GM19328 (cell line): ENCODE measurements around the gene CARS1.
"Not testable (repeated sequence)": the region's sequence is repeated elsewhere in the genome, so short reads cannot be mapped to it uniquely, and the experiment has no call there.

ENCODE experiments used
- ATAC-seq: cut with Tn5 transposase; IDR thresholded peaks from one replicate; pipeline ENCODE4 v1.9.1; 2021; ENCODE audit warnings: mild to moderate bottlenecking, moderate library complexity; ENCODE audit not compliant: unreplicated experiment

Gene CARS1

DNA sequence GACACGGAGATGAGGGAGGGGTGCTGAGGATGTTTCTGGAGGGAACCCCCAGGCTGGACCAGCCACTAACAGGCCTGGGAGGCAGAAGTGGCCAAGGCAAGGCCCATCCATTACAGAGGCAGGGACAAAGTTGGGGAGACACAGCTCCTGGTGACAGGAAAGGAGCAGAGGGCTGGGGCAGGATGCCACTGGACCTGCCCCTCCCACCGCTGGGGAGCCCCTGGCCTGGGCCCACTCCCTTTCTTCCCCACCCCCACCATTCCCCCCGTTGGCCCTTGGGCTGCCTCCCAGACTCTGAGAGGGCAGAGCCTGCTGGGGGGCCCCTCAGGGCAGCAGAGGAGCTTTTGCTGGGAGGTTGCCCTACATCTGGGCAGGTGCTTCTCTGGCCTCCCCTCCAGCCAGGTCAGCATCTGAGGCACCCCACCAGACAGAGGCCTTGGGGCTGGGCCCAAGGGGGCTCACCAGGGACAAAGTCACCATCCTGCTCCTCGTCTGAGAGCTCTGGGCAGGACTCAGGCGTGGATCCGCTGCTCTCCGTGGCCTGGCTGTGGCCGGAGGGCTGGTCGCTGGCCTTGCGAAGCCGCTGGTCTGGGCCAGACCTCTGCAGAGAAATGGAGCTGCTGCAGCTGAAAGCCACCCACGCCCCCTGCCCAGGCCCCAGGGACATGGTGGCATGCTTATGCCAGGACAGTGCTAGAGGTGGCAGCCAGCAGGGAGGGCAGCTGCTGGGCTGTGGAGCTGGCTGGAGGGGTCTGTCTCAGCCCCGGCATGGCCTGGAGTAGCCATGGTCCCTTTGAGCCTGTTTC is 33.1 kb upstream of the CARS1 start:
- ATAC-seq, result no peak

DNA sequence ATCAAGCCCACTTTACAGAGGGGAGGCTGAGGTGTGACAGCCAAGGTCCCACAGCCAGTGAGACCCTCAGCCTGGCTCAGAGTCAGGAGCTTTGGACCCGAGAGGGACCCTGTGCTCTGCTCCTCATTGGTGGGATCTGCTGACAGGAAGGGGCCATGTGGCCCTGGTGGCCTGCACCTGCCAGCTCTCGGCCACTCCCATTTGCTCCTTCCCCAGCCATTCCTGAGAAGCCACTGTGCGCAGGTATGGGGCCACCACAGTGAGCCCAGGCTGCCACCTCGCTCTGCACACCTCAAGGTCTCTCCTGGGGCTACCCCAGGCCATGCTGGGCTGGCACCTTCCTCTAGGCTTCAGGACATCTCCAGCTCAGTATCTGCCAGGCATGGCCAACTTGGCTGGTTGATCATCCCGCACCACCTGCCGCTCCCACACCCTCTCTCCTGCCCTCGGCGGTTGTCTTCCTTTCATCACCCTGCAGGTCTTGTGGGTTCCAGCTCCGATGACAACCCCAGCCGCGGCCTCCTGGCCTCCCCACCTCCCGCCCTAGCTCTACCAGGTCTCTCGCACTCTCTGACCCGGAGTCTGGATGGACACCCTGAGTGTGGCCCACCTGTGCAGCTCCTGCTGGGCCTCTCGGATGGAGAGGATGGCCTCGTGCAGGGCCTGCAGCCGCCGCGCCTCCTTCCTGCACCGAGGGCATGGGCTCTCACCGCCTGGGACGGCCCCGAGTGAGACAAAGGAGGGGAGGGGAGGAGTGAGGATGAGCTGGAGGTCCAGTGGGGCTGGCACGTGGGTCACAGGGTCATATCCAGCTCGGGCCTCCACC is 32.2 kb upstream of the CARS1 start:
- no peak for ATAC-seq

DNA sequence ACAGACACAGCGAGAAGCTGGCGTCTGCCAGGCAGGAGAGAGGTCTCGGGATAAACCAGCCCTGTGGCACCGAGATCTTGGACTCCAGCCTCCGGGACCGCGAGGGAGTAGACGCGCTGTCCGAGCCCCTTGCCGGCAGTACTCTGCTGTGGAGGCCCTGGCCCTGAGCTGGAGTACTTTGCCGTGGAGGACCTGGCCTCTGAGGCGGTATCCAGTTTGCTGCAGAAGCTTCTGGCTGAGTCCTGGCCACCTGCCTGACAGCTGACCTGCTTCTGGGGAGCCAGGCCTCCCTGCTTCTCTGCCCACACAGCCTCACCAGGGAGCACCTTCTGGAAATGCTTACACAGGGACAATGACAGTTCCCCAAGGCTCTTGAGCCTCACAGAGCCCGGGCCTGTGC is 31.6 kb upstream of the CARS1 start:
- no peak for ATAC-seq

DNA sequence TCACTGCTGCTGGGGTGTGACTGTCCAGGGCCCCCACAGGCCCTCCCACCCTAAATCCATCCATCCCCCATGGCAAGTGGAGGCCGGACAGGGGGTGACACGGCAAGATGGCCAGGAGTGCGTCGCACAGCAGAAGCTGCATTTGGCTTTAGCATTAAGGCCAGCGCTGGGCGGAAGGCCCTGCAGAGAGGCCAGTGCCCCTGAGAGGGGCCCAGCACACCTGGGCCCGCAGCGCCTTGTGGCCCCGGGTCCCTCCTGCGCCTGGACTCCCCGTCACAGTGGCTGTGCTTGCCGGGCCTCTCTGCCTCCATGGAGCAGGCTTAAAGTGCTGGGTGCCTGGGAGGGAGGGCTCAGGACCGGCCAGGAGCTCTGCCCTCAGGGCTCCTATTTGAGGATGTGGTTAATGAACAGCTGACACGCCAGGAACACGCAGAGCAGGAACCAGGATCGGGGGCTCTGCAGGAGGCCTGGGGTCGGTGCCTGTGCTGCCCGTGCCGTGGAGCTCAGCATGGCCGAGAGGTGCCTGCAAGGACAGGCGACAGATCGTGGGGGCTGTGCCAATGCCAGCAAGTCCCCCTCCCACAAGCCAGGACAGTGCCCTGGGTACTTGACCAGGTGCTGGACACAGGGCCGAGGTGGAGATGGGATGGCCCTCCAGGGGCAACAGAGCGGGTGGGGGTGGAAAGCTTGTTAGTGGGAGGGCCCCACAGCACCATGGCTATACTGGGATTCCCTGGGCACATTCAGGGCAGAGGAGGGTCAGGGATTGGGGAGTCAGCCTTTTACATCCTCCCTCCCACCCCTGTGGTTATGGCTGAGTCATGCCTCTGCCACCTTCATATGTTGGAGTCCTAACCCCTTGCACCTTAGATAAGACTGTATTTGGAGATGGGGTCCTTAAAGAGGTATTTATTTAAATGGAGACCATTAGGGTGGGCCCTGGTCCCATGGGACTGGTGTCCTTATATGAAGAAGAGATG is 30.9 kb upstream of the CARS1 start:
- ATAC-seq, result no peak

DNA sequence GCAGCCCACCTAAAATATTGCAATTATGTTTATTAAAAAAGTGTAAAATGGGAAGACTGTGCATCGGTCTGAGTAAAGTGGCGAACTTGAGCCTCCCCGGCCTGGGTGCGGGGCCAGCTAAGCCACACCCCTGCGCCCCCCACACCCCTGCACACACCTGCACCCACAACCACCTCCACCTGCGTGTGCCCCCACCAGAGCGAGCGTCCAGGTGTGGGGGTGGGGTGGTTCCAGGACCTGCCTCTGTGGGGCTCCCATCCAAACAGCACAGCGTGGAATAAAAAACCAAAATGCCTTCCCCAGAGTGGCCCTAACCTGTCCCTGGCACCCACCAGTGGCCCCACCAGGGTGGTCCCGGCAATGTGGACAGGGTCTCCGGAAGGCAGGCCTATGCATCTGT is 30.1 kb upstream of the CARS1 start:
- no peak for ATAC-seq

DNA sequence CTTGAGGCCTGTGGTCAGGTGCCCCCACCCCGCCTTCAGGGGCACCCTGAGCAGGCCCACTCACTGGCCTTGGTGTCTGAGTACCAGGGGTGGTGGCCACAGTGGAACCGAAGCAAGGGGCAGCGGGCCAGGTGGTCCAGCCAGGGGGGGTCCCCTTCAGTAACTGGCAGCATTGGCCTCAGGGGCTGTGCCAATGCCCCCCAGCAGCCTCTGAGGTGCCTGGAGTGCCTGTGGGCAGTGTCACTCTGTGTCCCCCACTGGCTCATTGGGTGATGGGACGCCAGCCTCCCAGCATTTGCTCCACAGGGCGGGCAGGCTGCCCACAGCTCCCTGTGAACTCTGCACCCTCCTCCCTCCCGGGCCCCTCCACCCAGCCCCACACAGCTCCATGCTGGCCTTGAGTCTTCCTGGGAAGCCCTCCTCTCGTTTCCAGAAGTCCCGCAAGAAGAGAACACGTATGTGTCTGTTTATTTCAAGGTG is 29.5 kb upstream of the CARS1 start:
- ATAC-seq, result no peak

DNA sequence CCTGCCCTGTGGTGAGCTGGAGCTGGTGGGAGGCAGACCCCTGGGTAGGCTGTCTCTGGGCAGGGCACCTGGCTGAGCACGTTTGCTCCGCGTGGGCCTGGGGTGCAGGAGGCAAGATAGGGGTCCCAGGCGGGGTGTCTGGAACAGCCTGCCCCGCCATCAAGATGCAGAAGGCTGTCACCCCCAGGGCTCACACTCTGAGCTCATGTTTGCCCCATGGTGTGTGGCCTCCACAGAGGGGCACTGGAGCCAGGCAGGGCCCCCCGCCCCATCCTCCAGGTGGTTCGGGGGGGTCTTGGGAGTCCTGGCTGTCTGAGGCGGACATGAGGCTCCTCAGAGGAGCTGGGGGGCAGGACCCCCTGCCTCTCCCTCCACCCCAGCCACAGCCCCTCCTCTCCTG is 28.9 kb upstream of the CARS1 start:
- ATAC-seq, result no peak

DNA sequence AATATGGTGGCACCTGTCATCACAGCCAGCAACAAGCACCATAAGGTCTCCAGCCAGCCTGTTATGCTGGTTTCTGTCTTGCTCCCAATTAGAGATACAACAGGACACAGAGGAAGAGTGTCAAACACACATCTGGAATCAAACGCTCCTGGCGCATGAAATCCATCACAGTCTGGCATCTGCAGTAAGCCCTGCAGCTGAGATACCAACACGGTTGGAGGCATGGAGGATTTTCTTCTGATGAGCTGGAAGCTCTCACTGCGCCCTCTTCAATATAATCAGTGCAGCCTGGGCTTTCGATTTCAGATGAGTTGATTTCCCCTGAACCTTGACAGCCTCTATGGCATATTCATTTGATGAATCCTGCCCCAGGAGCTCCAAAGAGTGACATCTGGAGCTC is 27.8 kb upstream of the CARS1 start:
- ATAC-seq, result no peak

DNA sequence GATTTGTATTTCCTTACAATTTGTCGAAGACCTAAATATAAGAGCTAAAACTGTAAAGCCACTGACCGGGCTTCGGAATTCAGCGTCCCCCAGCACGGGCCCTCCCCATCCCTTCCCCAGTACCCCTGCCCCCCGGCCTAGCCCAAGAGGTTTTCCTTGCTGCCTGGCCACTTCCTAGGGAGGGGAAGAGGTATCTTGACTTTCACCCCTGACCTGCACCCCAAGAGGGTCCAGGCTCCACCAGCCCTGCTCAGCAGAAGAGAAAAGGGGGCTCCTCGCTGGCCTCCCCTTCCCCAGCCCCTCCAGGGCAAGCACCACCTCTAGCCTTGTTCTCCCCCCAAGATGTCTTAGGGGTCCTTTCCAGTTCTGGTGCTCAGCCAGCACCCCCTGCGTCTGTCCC is 26.1 kb upstream of the CARS1 start:
- ATAC-seq, result no peak

DNA sequence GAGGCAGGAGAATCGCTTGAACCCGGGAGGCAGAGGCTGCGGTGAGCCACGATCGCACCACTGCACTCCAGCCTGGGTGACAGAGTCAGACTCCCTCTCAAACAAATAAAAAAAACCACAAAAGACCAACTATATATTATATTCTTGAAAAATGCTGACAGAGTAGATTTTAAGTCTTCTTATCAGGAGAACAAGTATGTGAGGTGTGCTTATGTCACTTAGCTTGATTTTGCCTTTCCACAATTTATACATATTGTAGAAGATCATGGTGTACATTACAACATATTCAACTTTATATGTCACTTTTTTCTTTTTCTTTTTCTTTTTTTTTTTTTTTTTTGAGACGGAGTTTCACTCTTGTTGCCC is 24.1 kb upstream of the CARS1 start:
- no peak for ATAC-seq

DNA sequence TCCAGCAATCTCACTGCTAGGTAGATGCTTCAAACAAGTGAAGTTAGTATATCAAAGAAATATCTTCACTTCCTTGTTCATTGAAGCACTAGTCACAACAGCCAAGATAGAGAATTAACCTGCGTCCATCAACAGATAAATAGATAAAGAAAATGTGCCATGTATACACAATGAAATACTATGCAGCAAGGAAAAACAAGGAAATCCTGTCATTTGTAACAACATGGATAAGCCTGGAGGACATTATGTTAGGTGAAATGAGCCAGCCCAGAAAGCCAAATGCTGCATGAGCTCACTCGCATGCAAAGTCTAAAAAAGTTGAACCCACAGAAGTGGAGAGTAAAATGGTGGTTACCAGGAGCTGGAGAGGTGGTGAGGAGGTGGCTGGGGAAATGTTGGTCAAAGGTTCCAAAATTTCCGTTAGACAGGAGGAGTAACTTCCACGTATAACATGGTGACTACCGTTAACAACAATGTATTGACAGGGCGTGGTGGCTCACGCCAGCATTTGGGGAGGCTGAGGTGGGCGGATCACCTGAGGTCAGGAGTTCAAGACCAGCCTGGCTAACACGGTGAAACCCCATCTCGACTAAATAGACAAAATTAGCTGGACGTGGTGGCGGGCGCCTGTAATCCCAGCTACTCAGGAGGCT is 23.6 kb upstream of the CARS1 start:
- no peak for ATAC-seq

DNA sequence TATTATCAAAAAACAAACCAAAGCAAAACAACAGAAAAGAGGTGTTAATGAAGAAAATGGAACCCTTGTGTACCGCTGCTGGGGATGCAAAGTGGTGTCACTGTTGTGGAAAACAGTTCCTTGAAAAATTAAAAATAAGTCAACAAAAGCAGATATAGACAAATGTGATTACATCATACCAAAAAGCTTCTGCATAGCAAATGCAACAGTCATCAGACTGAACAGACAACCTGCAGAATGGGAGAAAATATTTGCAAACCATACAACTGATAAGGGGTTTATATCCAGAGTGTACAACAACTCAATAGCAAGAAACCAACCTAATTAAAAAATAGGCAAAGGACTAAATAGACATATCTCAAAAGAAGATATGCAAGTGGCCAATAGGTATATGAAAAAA is 22.9 kb upstream of the CARS1 start:
- ATAC-seq, result no peak

DNA sequence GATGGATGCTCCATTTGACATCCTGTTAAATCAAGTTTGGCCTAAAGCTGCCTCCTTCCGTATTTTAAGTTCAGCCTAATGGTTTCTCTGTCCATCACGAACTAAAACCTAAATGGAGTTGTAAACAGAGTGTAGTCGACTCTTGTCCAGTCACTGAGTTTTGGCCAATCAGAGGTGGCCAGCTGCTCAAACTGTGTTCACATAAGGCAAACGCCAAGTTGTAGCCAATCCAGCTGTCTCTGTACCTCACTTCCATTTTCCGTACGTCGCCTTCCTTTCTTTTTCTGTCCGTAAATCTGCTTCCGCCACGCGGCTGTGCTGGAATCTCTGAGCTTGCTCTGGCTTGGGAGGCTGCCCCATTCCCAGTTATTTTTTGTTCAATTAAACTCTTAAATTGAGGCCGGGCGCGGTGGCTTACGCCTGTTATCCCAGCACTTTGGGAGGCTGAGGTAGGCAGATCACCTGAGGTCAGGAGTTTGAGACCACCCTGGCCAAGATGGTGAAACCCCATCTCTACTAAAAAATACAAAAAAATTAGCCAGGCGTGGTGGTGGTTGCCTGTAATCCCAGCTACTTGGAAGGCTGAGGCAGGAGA is 20.7 kb upstream of the CARS1 start:
- no peak for ATAC-seq

DNA sequence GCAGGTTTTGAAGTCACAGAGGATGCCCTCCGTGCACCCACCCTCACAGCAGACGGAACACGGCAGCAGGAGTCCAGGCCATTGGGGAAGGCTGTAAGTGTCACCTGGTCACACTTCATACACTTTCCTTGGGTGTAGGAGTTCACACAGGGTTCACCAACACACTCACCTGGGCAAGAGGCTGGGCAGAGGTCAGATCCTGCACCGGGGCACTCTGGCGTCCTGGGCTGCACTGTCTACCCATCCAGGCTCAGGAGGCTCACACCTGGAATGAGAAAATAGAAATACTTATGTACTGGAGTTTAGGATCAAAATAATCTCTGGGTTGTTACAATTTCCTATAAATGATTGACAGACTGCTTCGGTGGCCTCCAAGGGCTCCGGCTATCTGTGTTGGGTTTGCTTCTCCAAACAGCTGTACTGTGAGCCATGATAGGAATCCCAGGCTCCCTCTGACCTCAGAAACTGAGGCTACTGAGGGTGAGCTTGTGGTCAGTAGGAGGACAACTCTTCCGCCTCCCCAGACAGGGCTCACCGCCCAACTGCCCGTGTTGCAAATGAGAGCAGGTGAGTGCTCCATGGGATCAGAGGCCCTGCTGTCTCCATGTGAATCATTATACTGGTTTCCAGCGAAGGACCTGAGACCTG is 20.1 kb upstream of the CARS1 start:
- no peak for ATAC-seq

DNA sequence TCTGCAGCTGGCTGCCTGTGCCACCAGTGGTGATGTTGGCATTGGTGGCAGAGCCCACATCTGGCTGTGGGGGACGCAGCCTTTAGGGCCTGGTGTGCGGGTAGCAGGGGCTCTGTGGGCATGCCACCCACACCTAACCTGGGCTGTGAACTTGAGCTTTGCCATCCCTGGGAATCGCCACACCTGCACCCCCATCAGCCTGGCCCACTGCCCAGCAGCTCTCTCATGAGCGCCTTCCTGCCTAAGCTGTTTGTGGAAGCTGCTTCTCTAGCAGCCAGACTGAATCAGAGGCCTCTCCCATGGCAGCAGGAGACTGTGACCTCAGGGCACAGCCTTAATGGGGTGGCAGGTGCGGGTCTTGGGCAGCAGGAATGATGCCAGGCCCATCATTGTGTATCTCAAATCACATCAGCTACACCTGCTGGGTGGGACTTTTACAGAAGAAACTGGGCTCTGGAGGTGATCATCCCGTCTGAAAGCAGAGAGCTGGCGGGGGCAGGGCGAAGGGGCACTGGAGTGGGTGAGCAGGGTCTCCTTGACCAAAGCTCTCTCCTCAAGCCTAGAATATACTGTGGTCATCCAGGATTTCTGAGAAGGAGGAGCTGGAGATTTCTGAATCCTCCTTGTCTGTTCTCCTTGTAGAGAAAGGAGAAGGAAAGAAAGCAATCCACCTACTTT is 17.8 kb upstream of the CARS1 start:
- ATAC-seq, result no peak

DNA sequence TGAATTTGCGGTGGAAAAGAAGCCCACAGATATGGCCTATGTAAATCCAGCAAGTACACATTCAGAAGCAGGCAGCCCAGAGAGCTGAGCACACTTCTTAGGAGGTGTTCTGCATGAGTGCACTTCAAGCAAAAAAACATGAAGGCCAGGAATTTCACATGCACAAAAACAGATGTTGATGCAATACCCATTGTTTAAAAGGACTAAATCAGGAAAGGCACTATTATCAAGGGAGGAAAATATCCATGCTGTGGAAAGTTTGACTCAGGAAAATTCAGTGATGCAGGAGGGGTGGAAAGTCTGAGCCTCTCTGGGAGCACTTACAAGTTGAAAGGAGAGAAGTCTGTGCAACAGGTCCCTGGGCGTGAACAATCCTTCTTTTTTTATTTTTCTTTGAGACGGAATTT is 15.8 kb upstream of the CARS1 start:
- no peak for ATAC-seq

DNA sequence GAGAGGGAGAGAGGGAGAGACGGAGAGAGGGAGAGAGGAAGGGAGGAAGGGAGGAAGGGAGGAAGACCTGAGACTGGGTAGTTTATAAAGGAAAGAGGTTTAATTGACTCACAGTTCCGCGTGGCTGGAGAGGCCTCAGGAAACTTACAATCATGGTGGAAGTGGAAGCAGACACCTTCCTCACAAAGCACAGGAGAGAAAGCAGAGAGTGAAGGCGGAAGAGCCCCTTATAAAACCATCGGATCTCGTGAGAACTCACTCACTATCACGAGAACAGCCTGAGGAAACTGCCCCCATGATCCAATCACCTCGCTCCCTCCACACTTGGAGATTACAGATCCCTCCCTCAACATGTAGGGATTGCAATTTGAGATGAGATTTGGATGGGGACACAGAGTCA is 12.2 kb upstream of the CARS1 start:
- ATAC-seq, result no peak

DNA sequence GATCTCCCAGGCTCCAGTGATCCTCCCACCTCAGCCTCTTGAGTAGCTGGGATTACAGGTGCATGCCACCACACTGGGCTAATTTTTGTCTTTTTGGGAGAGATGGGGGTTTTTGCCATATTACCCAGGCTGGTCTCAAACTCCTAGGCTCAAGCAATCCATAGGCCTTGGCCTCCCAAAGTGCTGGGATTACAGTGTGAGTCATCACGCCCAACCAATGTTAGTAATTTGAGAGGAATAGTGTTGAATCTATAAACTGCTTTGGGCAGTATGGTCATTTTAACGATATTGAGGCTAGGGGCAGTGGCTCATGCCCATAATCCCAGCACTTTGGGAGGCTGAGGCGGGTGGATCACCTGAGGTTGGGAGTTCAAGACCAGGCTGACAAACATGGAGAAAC is 9.1 kb upstream of the CARS1 start:
- ATAC-seq, result not testable (repeated sequence)

DNA sequence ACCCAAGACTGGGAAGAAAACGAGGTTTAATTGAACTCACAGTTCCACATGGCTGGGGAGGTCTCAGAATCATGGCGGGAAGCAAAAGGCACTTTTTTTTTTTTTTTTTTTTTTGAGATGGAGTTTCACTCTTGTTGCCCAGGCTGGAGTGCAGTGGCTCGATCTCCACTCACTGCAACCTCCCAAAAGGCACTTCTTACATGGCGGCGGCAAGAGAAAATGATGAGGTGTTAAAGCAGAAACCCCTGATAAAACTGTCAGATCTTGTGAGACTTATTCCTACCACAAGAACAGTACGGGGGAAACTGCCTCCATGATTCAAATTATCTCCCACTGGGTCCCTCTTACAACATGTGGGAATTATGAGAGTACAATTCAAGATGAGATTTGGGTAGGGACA is 7.5 kb upstream of the CARS1 start:
- not testable (repeated sequence) for ATAC-seq
